ENCODE data around the gene IL6. TPM values are rescaled to one million over a fixed set of nuclear protein-coding genes. Genes with fewer than 3 reads are reported as not detected.
A peak's percentile ranks its signal among the peaks of the same experiment; 100 is the strongest.

The IL6 gene
- total RNA-seq, 3 donors from 2014 or later (not counting 1 experiment from before 2014, with no cell fraction given): 1.3 to 2.3 (median 1.7) TPM

- DNase-seq: peak in 1 of 2 donors; percentile 19
Observed at GRCh38 chr7:22696541-22697228, 30.3 kb upstream of the IL6 start.

GRCh38 chr7:22697322-22697859 lies 29.6 kb upstream of the IL6 start:
- H3K27ac ChIP-seq (ENCODE audit: low read length): no peak overlapping the region
- no peak overlapping the region for H3K4me3 Mint-ChIP-seq
- 80% methylated on average over 2 of the region's 2 CpGs for WGBS (ENCODE audit: insufficient coverage)

More at GRCh38 chr7:22696541-22697228, 30.3 kb upstream of the IL6 start:
- Mint-ChIP-seq H3K36me3 (no peaks in the 10 kb centered on the region), H3K27me3 (ENCODE audit: low read depth in 2 of 2) (peaks cover 7 to 35% of the 10 kb centered on the region in 2 donors), H3K27ac (no peak overlapping the region), H3K4me3 (no peak overlapping the region), H3K9me3 (no peaks in the 10 kb centered on the region), H3K4me1 (no peaks in the 10 kb centered on the region)
- Histone ChIP-seq H3K4me3 (ENCODE audit: low read length) (no peak overlapping the region), H3K36me3 (ENCODE audit: control insufficient read depth, insufficient read depth, low read length) (no peaks in the 10 kb centered on the region), H3K4me1 (ENCODE audit: control insufficient read depth, insufficient read depth, low read length) (no peaks in the 10 kb centered on the region), H3K27ac (ENCODE audit: low read length) (peak overlapping the region; percentile 39), H3K27me3 (ENCODE audit: control insufficient read depth, insufficient read depth, low read length) (no peaks in the 10 kb centered on the region), H3K9me3 (ENCODE audit: control insufficient read depth, insufficient read depth, low read length) (no peaks in the 10 kb centered on the region)
- WGBS (ENCODE audit: insufficient coverage): 79% methylated on average over 4 of the region's 4 CpGs
- ATAC-seq: no peak
- no peak for TF ChIP-seq CTCF (IDR thresholded peaks at IDR 0.05)
- intact Hi-C loops (cut with micrococcal nuclease): no loop called here

GRCh38 chr7:22697876-22698606 lies 29.0 kb upstream of the IL6 start:
- peaks cover 7 to 32% of the 10 kb centered on the region in 2 donors for H3K27me3 Mint-ChIP-seq (ENCODE audit: low read depth in 2 of 2)
- no peaks in the 10 kb centered on the region for H3K27me3 ChIP-seq (ENCODE audit: control insufficient read depth, insufficient read depth, low read length)
- H3K36me3 Mint-ChIP-seq: no peaks in the 10 kb centered on the region
- H3K4me3 ChIP-seq (ENCODE audit: low read length): no peak overlapping the region
- intact Hi-C loops (cut with micrococcal nuclease): no loop called here
- no peaks in the 10 kb centered on the region for H3K4me1 ChIP-seq (ENCODE audit: control insufficient read depth, insufficient read depth, low read length)
- H3K9me3 Mint-ChIP-seq: no peaks in the 10 kb centered on the region
- H3K36me3 ChIP-seq (ENCODE audit: control insufficient read depth, insufficient read depth, low read length): no peaks in the 10 kb centered on the region
- DNase-seq (peak in 1 of 2 donors; percentile 56), ATAC-seq (no peak)
- H3K4me1 Mint-ChIP-seq: no peaks in the 10 kb centered on the region
- no peaks in the 10 kb centered on the region for H3K9me3 ChIP-seq (ENCODE audit: control insufficient read depth, insufficient read depth, low read length)
- no peak for TF ChIP-seq CTCF (IDR thresholded peaks at IDR 0.05)
- H3K27ac ChIP-seq (ENCODE audit: low read length): peak overlapping the region; percentile 34
- no peak overlapping the region for H3K27ac Mint-ChIP-seq
- H3K4me3 Mint-ChIP-seq: no peak overlapping the region
- 90% methylated on average over 1 of the region's 2 CpGs for WGBS (ENCODE audit: insufficient coverage)

More at GRCh38 chr7:22697322-22697859, 29.6 kb upstream of the IL6 start:
- Mint-ChIP-seq H3K9me3 (no peaks in the 10 kb centered on the region), H3K4me1 (no peaks in the 10 kb centered on the region), H3K27ac (no peak overlapping the region), H3K27me3 (ENCODE audit: low read depth in 2 of 2) (peaks cover 7 to 35% of the 10 kb centered on the region in 2 donors), H3K36me3 (no peaks in the 10 kb centered on the region)
- Histone ChIP-seq H3K4me3 (ENCODE audit: low read length) (no peak overlapping the region), H3K36me3 (ENCODE audit: control insufficient read depth, insufficient read depth, low read length) (no peaks in the 10 kb centered on the region), H3K27me3 (ENCODE audit: control insufficient read depth, insufficient read depth, low read length) (no peaks in the 10 kb centered on the region), H3K4me1 (ENCODE audit: control insufficient read depth, insufficient read depth, low read length) (no peaks in the 10 kb centered on the region), H3K9me3 (ENCODE audit: control insufficient read depth, insufficient read depth, low read length) (no peaks in the 10 kb centered on the region)
- no peak for ATAC-seq
- no peak for TF ChIP-seq CTCF (IDR thresholded peaks at IDR 0.05)
- intact Hi-C loops (cut with micrococcal nuclease): no loop called here
- no peak for DNase-seq
